Astrocyte (in vitro differentiated cells and primary cell): ENCODE measurements around the gene CACNA1B. TPM values are rescaled to one million over a fixed set of nuclear protein-coding genes. Genes with fewer than 3 reads are reported as not detected.
"Not testable (repeated sequence)": the region's sequence is repeated elsewhere in the genome, so short reads cannot be mapped to it uniquely, and the experiment has no call there.

Source experiments
- DNase-seq: peaks from one replicate; pipeline ENCODE4 v3.0.0-alpha.2; 2010; ENCODE audit warnings: low read depth
- FAIRE-seq: peaks from 2 replicates; lab custom pipeline; 2011; peaks lifted over from hg19 to GRCh38; lab: Jason Lieb, UNC
- H2AFZ ChIP-seq: 2 replicates; pipeline ENCODE4 v1.6.0; 2012; ENCODE audit warnings: low read depth, low read length, inconsistent platforms
- H3K27ac ChIP-seq: 2 replicates; pipeline ENCODE4 v1.5.1; 2011; ENCODE audit warnings: low read depth, low read length, inconsistent platforms
- H3K27me3 ChIP-seq: 2 replicates; pipeline ENCODE4 v1.6.0; 2011; ENCODE audit warnings: low read length, inconsistent platforms; ENCODE audit not compliant: insufficient read depth
- H3K36me3 ChIP-seq: 2 replicates; pipeline ENCODE4 v1.5.1; 2011; ENCODE audit warnings: low read length, inconsistent platforms; ENCODE audit not compliant: insufficient read depth
- H3K4me1 ChIP-seq: 2 replicates; pipeline ENCODE4 v1.5.1; 2011; ENCODE audit warnings: low read length, inconsistent platforms; ENCODE audit not compliant: insufficient read depth
- H3K4me2 ChIP-seq: 2 replicates; pipeline ENCODE4 v1.6.0; 2012; ENCODE audit warnings: low read length, inconsistent platforms
- H3K4me3 ChIP-seq: 2 replicates; pipeline ENCODE4 v1.5.1; 2011; ENCODE audit warnings: low read depth, mild to moderate bottlenecking, low read length, inconsistent platforms; ENCODE audit not compliant: insufficient read depth
- H3K79me2 ChIP-seq: 2 replicates; pipeline ENCODE4 v1.6.0; 2012; ENCODE audit warnings: mild to moderate bottlenecking, low read length, inconsistent platforms; ENCODE audit not compliant: insufficient read depth
- H3K9ac ChIP-seq: 2 replicates; pipeline ENCODE4 v1.6.0; 2012; ENCODE audit warnings: mild to moderate bottlenecking, low read length, inconsistent platforms
- H3K9me3 ChIP-seq: 2 replicates; pipeline ENCODE4 v1.5.1; 2012; ENCODE audit warnings: low read depth, mild to moderate bottlenecking, low read length, inconsistent platforms; ENCODE audit not compliant: insufficient read depth
- H4K20me1 ChIP-seq: 2 replicates; pipeline ENCODE4 v1.6.0; 2012; ENCODE audit warnings: low read length, inconsistent platforms; ENCODE audit not compliant: insufficient read depth
- H3K27ac Mint-ChIP-seq: one replicate; pipeline ENCODE4 v1.8.0; 2021; ENCODE audit warnings: mild to moderate bottlenecking, mixed read lengths; ENCODE audit not compliant: unreplicated experiment
- H3K27me3 Mint-ChIP-seq: one replicate; pipeline ENCODE4 v1.8.0; 2021; ENCODE audit warnings: low read depth, mixed read lengths; ENCODE audit not compliant: unreplicated experiment
- H3K36me3 Mint-ChIP-seq: one replicate; pipeline ENCODE4 v1.8.0; 2021; ENCODE audit warnings: low read depth, mixed read lengths; ENCODE audit not compliant: unreplicated experiment
- H3K4me1 Mint-ChIP-seq: one replicate; pipeline ENCODE4 v1.8.0; 2021; ENCODE audit warnings: low read depth, mixed read lengths; ENCODE audit not compliant: unreplicated experiment
- H3K4me3 Mint-ChIP-seq: one replicate; pipeline ENCODE4 v1.8.0; 2021; ENCODE audit warnings: mild to moderate bottlenecking, moderate library complexity, mixed read lengths; ENCODE audit not compliant: unreplicated experiment
- H3K9me3 Mint-ChIP-seq: one replicate; pipeline ENCODE4 v1.8.0; 2021; ENCODE audit warnings: mild to moderate bottlenecking, mixed read lengths; ENCODE audit not compliant: unreplicated experiment
- total RNA-seq: library from RNA; stranded (reverse); gene quantifications from 2 replicates; pipeline ENCODE4 v1.2.1, GENCODE V29; 2021

The CACNA1B gene
- total RNA-seq, 1 donor from 2014 or later, result 3.1 TPM

- DNase-seq, H3K4me3 Mint-ChIP-seq, FAIRE-seq, H3K36me3 Mint-ChIP-seq, H3K27me3 Mint-ChIP-seq, H3K4me2 ChIP-seq, H3K4me3 ChIP-seq, H3K79me2 ChIP-seq, H3K4me1 ChIP-seq, H3K9ac ChIP-seq, H2AFZ ChIP-seq, H4K20me1 ChIP-seq, H3K9me3 ChIP-seq, H3K27ac Mint-ChIP-seq, H3K27ac ChIP-seq, H3K4me1 Mint-ChIP-seq, H3K27me3 ChIP-seq, H3K36me3 ChIP-seq: not testable (repeated sequence)
- peaks cover 11% of the 10 kb centered on the region for H3K9me3 Mint-ChIP-seq
Measured at GRCh38 chr9:138126858-138127584, 249.4 kb downstream of the CACNA1B start.

DNA sequence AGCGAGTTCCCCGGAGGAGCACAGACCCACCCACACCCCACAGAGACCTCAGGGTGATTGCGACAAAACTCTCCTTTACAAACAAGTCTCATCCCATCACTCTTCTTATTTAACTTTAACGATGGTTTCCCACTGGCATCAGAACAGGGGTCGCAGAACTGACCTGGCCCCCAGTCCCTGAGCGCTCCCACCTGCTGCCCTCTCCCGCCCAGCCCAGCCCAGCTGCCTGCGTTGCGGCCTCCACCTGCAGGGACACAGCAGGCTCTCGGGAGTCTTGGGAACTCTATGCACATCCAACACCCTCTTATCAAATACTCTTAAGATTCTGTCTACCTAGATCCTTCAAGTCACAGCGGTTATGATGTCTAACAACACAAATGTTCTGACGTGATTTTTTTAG is 250.4 kb downstream of the CACNA1B start:
- H3K4me2 ChIP-seq, H3K9ac ChIP-seq, H3K4me3 Mint-ChIP-seq, H3K27ac Mint-ChIP-seq, H3K36me3 Mint-ChIP-seq, DNase-seq, H3K36me3 ChIP-seq, H3K4me3 ChIP-seq, H3K79me2 ChIP-seq, FAIRE-seq, H3K27ac ChIP-seq, H4K20me1 ChIP-seq, H3K9me3 ChIP-seq, H3K4me1 Mint-ChIP-seq, H3K4me1 ChIP-seq, H3K27me3 ChIP-seq, H3K27me3 Mint-ChIP-seq, H2AFZ ChIP-seq: not testable (repeated sequence)
- H3K9me3 Mint-ChIP-seq, result peaks cover 11% of the 10 kb centered on the region

GRCh38 chr9:138129318-138129717 is 251.7 kb downstream of the CACNA1B start:
- peaks cover 11% of the 10 kb centered on the region for H3K9me3 Mint-ChIP-seq
- not testable (repeated sequence) for H3K4me2 ChIP-seq, H4K20me1 ChIP-seq, H3K79me2 ChIP-seq, H2AFZ ChIP-seq, DNase-seq, H3K9me3 ChIP-seq, H3K4me3 ChIP-seq, H3K4me1 Mint-ChIP-seq, FAIRE-seq, H3K4me3 Mint-ChIP-seq, H3K4me1 ChIP-seq, H3K9ac ChIP-seq, H3K27ac Mint-ChIP-seq, H3K36me3 ChIP-seq, H3K27ac ChIP-seq, H3K27me3 Mint-ChIP-seq, H3K27me3 ChIP-seq, H3K36me3 Mint-ChIP-seq

GRCh38 chr9:138132946-138133705 is 255.5 kb downstream of the CACNA1B start:
- not testable (repeated sequence) for H3K27me3 Mint-ChIP-seq, H3K36me3 ChIP-seq, H3K9ac ChIP-seq, H3K4me2 ChIP-seq, H3K36me3 Mint-ChIP-seq, FAIRE-seq, H3K27me3 ChIP-seq, DNase-seq, H3K79me2 ChIP-seq, H3K4me3 ChIP-seq, H3K9me3 Mint-ChIP-seq, H3K27ac ChIP-seq, H3K4me3 Mint-ChIP-seq, H4K20me1 ChIP-seq, H3K4me1 Mint-ChIP-seq, H3K9me3 ChIP-seq, H2AFZ ChIP-seq, H3K4me1 ChIP-seq
- H3K27ac Mint-ChIP-seq, result peak overlapping the region; percentile 5

GRCh38 chr9:138134581-138134980 is 257.0 kb downstream of the CACNA1B start:
- H3K27ac Mint-ChIP-seq, H3K4me3 ChIP-seq, FAIRE-seq, H3K4me2 ChIP-seq, H4K20me1 ChIP-seq, H3K4me3 Mint-ChIP-seq, H3K4me1 ChIP-seq, H3K9ac ChIP-seq, H3K27me3 Mint-ChIP-seq, H3K9me3 Mint-ChIP-seq, H3K9me3 ChIP-seq, H3K4me1 Mint-ChIP-seq, DNase-seq, H3K36me3 Mint-ChIP-seq, H3K27me3 ChIP-seq, H3K36me3 ChIP-seq, H2AFZ ChIP-seq, H3K79me2 ChIP-seq, H3K27ac ChIP-seq: not testable (repeated sequence)

GRCh38 chr9:138139096-138139495 is 261.5 kb downstream of the CACNA1B start:
- not testable (repeated sequence) for H3K27ac Mint-ChIP-seq, H2AFZ ChIP-seq, H3K4me2 ChIP-seq, H3K79me2 ChIP-seq, FAIRE-seq, H3K4me1 Mint-ChIP-seq, H3K9me3 Mint-ChIP-seq, H3K9ac ChIP-seq, H3K9me3 ChIP-seq, H4K20me1 ChIP-seq, H3K27ac ChIP-seq, H3K4me1 ChIP-seq, H3K27me3 ChIP-seq, H3K4me3 ChIP-seq, H3K4me3 Mint-ChIP-seq, H3K36me3 Mint-ChIP-seq, DNase-seq, H3K36me3 ChIP-seq
- peaks cover 13% of the 10 kb centered on the region for H3K27me3 Mint-ChIP-seq
